Astrocyte (in vitro differentiated cells and primary cell): ENCODE measurements around the gene MAPK8IP2. TPM values are rescaled to one million over a fixed set of nuclear protein-coding genes. Genes with fewer than 3 reads are reported as not detected.

Source experiments
- DNase-seq: peaks from one replicate; pipeline ENCODE4 v3.0.0-alpha.2; 2010; ENCODE audit warnings: low read depth
- FAIRE-seq: peaks from 2 replicates; lab custom pipeline; 2011; peaks lifted over from hg19 to GRCh38; lab: Jason Lieb, UNC
- H2AFZ ChIP-seq: 2 replicates; pipeline ENCODE4 v1.6.0; 2012; ENCODE audit warnings: low read depth, low read length, inconsistent platforms
- H3K27ac ChIP-seq: 2 replicates; pipeline ENCODE4 v1.5.1; 2011; ENCODE audit warnings: low read depth, low read length, inconsistent platforms
- H3K27me3 ChIP-seq: 2 replicates; pipeline ENCODE4 v1.6.0; 2011; ENCODE audit warnings: low read length, inconsistent platforms; ENCODE audit not compliant: insufficient read depth
- H3K36me3 ChIP-seq: 2 replicates; pipeline ENCODE4 v1.5.1; 2011; ENCODE audit warnings: low read length, inconsistent platforms; ENCODE audit not compliant: insufficient read depth
- H3K4me1 ChIP-seq: 2 replicates; pipeline ENCODE4 v1.5.1; 2011; ENCODE audit warnings: low read length, inconsistent platforms; ENCODE audit not compliant: insufficient read depth
- H3K4me2 ChIP-seq: 2 replicates; pipeline ENCODE4 v1.6.0; 2012; ENCODE audit warnings: low read length, inconsistent platforms
- H3K4me3 ChIP-seq: 2 replicates; pipeline ENCODE4 v1.5.1; 2011; ENCODE audit warnings: low read depth, mild to moderate bottlenecking, low read length, inconsistent platforms; ENCODE audit not compliant: insufficient read depth
- H3K79me2 ChIP-seq: 2 replicates; pipeline ENCODE4 v1.6.0; 2012; ENCODE audit warnings: mild to moderate bottlenecking, low read length, inconsistent platforms; ENCODE audit not compliant: insufficient read depth
- H3K9ac ChIP-seq: 2 replicates; pipeline ENCODE4 v1.6.0; 2012; ENCODE audit warnings: mild to moderate bottlenecking, low read length, inconsistent platforms
- H3K9me3 ChIP-seq: 2 replicates; pipeline ENCODE4 v1.5.1; 2012; ENCODE audit warnings: low read depth, mild to moderate bottlenecking, low read length, inconsistent platforms; ENCODE audit not compliant: insufficient read depth
- H4K20me1 ChIP-seq: 2 replicates; pipeline ENCODE4 v1.6.0; 2012; ENCODE audit warnings: low read length, inconsistent platforms; ENCODE audit not compliant: insufficient read depth
- H3K27ac Mint-ChIP-seq: one replicate; pipeline ENCODE4 v1.8.0; 2021; ENCODE audit warnings: mild to moderate bottlenecking, mixed read lengths; ENCODE audit not compliant: unreplicated experiment
- H3K27me3 Mint-ChIP-seq: one replicate; pipeline ENCODE4 v1.8.0; 2021; ENCODE audit warnings: low read depth, mixed read lengths; ENCODE audit not compliant: unreplicated experiment
- H3K36me3 Mint-ChIP-seq: one replicate; pipeline ENCODE4 v1.8.0; 2021; ENCODE audit warnings: low read depth, mixed read lengths; ENCODE audit not compliant: unreplicated experiment
- H3K4me1 Mint-ChIP-seq: one replicate; pipeline ENCODE4 v1.8.0; 2021; ENCODE audit warnings: low read depth, mixed read lengths; ENCODE audit not compliant: unreplicated experiment
- H3K4me3 Mint-ChIP-seq: one replicate; pipeline ENCODE4 v1.8.0; 2021; ENCODE audit warnings: mild to moderate bottlenecking, moderate library complexity, mixed read lengths; ENCODE audit not compliant: unreplicated experiment
- H3K9me3 Mint-ChIP-seq: one replicate; pipeline ENCODE4 v1.8.0; 2021; ENCODE audit warnings: mild to moderate bottlenecking, mixed read lengths; ENCODE audit not compliant: unreplicated experiment
- EZH2 ChIP-seq: IDR thresholded peaks from 2 replicates; pipeline ENCODE4 v1.6.1; 2012; ENCODE audit warnings: mild to moderate bottlenecking, low read length, inconsistent platforms; ENCODE audit not compliant: insufficient read depth
- total RNA-seq: library from RNA; stranded (reverse); gene quantifications from 2 replicates; pipeline ENCODE4 v1.2.1, GENCODE V29; 2021
- TF ChIP-seq, protein P1 (sequence below): IDR thresholded peaks from 2 replicates; pipeline ENCODE4 v1.5.1; 2011; ENCODE audit warnings: low read depth, mild to moderate bottlenecking, inconsistent platforms, low read length, moderate library complexity; ENCODE audit not compliant: insufficient read depth

The MAPK8IP2 gene
- total RNA-seq, 1 donor from 2014 or later, result 4.7 TPM

DNA sequence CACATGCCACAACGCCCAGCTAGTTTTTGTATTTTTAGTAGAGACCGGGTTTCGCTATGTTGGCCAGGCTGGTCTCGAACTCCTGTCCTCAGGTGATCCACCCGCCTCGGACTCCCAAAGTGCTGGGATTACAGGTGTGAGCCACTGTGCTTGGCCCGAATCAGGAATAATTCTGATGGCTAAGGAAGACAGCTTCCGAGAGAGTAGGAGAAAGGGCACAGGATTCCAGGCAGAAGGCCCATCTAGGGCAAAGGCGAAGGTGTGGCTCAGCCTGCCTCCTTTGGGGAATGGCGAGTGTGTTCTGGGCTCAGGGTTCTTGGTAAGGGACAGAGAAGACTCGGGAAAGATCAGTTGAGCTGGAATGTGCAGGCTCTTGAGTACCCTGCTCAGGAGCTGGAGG, 36.3 kb upstream of the MAPK8IP2 start:
- peaks cover 20% of the 10 kb centered on the region for H3K27me3 ChIP-seq
- peaks cover 16% of the 10 kb centered on the region for H3K36me3 Mint-ChIP-seq
- H3K4me1 ChIP-seq, result peaks cover 4% of the 10 kb centered on the region
- H3K79me2 ChIP-seq, result no peaks in the 10 kb centered on the region
- peaks cover 5% of the 10 kb centered on the region for H3K4me1 Mint-ChIP-seq
- no peak overlapping the region for H2AFZ ChIP-seq
- no peak for TF ChIP-seq EZH2
- TF ChIP-seq, protein P1, sequence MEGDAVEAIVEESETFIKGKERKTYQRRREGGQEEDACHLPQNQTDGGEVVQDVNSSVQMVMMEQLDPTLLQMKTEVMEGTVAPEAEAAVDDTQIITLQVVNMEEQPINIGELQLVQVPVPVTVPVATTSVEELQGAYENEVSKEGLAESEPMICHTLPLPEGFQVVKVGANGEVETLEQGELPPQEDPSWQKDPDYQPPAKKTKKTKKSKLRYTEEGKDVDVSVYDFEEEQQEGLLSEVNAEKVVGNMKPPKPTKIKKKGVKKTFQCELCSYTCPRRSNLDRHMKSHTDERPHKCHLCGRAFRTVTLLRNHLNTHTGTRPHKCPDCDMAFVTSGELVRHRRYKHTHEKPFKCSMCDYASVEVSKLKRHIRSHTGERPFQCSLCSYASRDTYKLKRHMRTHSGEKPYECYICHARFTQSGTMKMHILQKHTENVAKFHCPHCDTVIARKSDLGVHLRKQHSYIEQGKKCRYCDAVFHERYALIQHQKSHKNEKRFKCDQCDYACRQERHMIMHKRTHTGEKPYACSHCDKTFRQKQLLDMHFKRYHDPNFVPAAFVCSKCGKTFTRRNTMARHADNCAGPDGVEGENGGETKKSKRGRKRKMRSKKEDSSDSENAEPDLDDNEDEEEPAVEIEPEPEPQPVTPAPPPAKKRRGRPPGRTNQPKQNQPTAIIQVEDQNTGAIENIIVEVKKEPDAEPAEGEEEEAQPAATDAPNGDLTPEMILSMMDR, result no peak
- no peak overlapping the region for H3K4me2 ChIP-seq
- no peak overlapping the region for H3K4me3 Mint-ChIP-seq
- H3K27me3 Mint-ChIP-seq, result peaks cover 35% of the 10 kb centered on the region
- peaks cover 1% of the 10 kb centered on the region for H3K9me3 Mint-ChIP-seq
- H3K36me3 ChIP-seq, result no peaks in the 10 kb centered on the region
- no peaks in the 10 kb centered on the region for H4K20me1 ChIP-seq
- H3K27ac Mint-ChIP-seq, result no peak overlapping the region
- H3K9me3 ChIP-seq, result no peaks in the 10 kb centered on the region
- H3K9ac ChIP-seq, result no peak overlapping the region
- H3K27ac ChIP-seq, result no peak overlapping the region
- H3K4me3 ChIP-seq, result no peak overlapping the region
- FAIRE-seq, result no peak
- no peak for DNase-seq

DNA sequence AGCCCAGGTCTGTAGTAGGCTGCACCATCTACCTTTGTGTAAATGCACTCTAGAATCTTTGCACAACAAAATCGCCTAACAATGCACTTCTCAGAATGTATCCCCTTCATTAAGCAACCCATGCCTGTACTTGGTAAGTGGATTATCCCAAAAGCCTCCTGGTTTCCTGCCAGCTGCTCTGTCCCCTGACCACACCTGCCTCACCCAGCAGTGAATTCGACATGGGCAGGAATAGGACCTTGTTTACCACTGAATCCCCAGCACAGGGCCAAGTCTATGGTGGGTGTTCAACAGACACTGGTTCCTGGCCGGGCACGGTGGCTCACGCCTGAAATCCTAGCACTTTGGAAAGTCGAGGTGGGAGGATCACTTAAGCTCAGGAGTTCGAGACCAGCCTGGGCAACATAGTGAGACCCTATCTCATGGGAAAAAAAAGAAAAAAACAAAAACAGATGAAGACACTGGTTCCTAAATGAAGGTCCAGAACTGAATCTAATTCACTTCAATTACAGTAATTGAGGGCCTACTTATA, 32.8 kb upstream of the MAPK8IP2 start:
- Histone ChIP-seq H3K27me3 (peaks cover 13% of the 10 kb centered on the region), H3K4me2 (no peak overlapping the region), H3K9me3 (no peaks in the 10 kb centered on the region), H4K20me1 (no peaks in the 10 kb centered on the region), H3K4me1 (peaks cover 4% of the 10 kb centered on the region), H2AFZ (no peak overlapping the region), H3K27ac (no peak overlapping the region), H3K36me3 (no peaks in the 10 kb centered on the region), H3K9ac (no peak overlapping the region), H3K79me2 (no peaks in the 10 kb centered on the region), H3K4me3 (no peak overlapping the region)
- Mint-ChIP-seq H3K27ac (no peak overlapping the region), H3K36me3 (peaks cover 36% of the 10 kb centered on the region), H3K9me3 (peaks cover 1% of the 10 kb centered on the region), H3K4me3 (no peak overlapping the region), H3K4me1 (no peaks in the 10 kb centered on the region), H3K27me3 (peaks cover 22% of the 10 kb centered on the region)
- FAIRE-seq (no peak), DNase-seq (no peak)
- no peak for TF ChIP-seq EZH2
- TF ChIP-seq, protein P1, result no peak

- no peak overlapping the region for H3K27ac ChIP-seq
- H3K9me3 ChIP-seq, result no peaks in the 10 kb centered on the region
- Mint-ChIP-seq H3K27ac (no peak overlapping the region), H3K4me3 (no peak overlapping the region), H3K9me3 (peaks cover 1% of the 10 kb centered on the region), H3K36me3 (peaks cover 37% of the 10 kb centered on the region), H3K27me3 (peaks cover 15% of the 10 kb centered on the region), H3K4me1 (no peaks in the 10 kb centered on the region)
- no peak overlapping the region for H2AFZ ChIP-seq
- no peaks in the 10 kb centered on the region for H3K79me2 ChIP-seq
- DNase-seq, result no peak
- no peak overlapping the region for H3K9ac ChIP-seq
- H3K4me3 ChIP-seq, result no peak overlapping the region
- no peaks in the 10 kb centered on the region for H3K36me3 ChIP-seq
- no peak overlapping the region for H3K4me2 ChIP-seq
- no peaks in the 10 kb centered on the region for H4K20me1 ChIP-seq
- peaks cover 8% of the 10 kb centered on the region for H3K27me3 ChIP-seq
- TF ChIP-seq EZH2, result no peak
- TF ChIP-seq, protein P1, result no peak
- no peaks in the 10 kb centered on the region for H3K4me1 ChIP-seq
- FAIRE-seq, result no peak
Observed at GRCh38 chr22:50568626-50569025, 32.0 kb upstream of the MAPK8IP2 start.
